ENCODE results near the gene PSMB7. TPM values are rescaled to one million over a fixed set of nuclear protein-coding genes. Genes with fewer than 3 reads are reported as not detected.

The PSMB7 gene
- total and polyA plus RNA-seq, 2 donors (not counting 1 experiment from before 2014, with no cell fraction given), result 69.5 to 73.1 TPM

DNA sequence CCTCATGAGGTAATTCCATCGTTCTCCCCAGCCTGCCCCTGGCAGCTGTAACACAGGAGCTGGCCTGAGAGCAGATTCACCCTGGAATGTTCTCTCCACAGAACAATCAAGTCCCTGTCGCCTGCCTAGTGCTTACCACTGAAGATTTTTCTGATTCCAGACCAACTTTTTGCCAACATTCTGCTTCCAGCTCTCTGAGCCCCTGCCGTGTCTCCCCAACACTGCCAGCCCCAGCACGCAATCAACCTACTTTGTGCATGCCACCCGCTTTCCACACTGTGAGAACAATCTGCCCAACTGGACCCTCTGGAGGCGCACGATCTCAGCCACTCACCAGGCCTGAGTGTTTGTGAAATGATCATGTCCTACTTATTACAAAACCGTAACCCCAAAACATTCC lies 62.6 kb downstream of the PSMB7 start:
- H3K4me3 Mint-ChIP-seq, result no peak overlapping the region
- no peaks in the 10 kb centered on the region for H3K4me1 Mint-ChIP-seq
- WGBS (ENCODE audit: insufficient coverage), result 97% methylated on average over 8 of the region's 8 CpGs
- TF ChIP-seq, protein P1, sequence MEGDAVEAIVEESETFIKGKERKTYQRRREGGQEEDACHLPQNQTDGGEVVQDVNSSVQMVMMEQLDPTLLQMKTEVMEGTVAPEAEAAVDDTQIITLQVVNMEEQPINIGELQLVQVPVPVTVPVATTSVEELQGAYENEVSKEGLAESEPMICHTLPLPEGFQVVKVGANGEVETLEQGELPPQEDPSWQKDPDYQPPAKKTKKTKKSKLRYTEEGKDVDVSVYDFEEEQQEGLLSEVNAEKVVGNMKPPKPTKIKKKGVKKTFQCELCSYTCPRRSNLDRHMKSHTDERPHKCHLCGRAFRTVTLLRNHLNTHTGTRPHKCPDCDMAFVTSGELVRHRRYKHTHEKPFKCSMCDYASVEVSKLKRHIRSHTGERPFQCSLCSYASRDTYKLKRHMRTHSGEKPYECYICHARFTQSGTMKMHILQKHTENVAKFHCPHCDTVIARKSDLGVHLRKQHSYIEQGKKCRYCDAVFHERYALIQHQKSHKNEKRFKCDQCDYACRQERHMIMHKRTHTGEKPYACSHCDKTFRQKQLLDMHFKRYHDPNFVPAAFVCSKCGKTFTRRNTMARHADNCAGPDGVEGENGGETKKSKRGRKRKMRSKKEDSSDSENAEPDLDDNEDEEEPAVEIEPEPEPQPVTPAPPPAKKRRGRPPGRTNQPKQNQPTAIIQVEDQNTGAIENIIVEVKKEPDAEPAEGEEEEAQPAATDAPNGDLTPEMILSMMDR (IDR thresholded peaks at IDR 0.05), result no peak
- TF ChIP-seq EZH2 (IDR thresholded peaks at IDR 0.05; ENCODE audit: borderline replicate concordance, insufficient read depth, low read depth, low read length, poor library complexity, severe bottlenecking), result no peak
- Histone ChIP-seq H3K79me2 (ENCODE audit: control insufficient read depth, insufficient read depth, low read length) (peaks cover 6% of the 10 kb centered on the region), H2AFZ (ENCODE audit: insufficient read depth, low read depth, low read length, poor library complexity, severe bottlenecking) (no peak overlapping the region), H3K9ac (ENCODE audit: low read length) (no peak overlapping the region), H4K20me1 (ENCODE audit: control insufficient read depth, insufficient read depth, low read length, poor library complexity, severe bottlenecking) (peaks cover 34% of the 10 kb centered on the region), H3K9me3 (ENCODE audit: control extremely low read depth in 1 of 3, control insufficient read depth in 2 of 3, insufficient read depth in 1 of 3, low read length in 2 of 3) (no peaks in the 10 kb centered on the region), H3K4me3 (ENCODE audit: control extremely low read depth in 1 of 5, extremely low read depth in 1 of 5, insufficient read depth in 1 of 5, low read depth in 2 of 5, low read length in 4 of 5) (no peak overlapping the region), H3K27ac (ENCODE audit: low read length in 2 of 2) (no peak overlapping the region), H3K4me2 (replicated peaks; ENCODE audit: low read depth, low read length, poor library complexity, severe bottlenecking) (no peak overlapping the region), H3K36me3 (replicated peaks in 1 of 2; ENCODE audit: control extremely low read depth in 1 of 2, control insufficient read depth in 1 of 2, extremely low read depth in 1 of 2, insufficient read depth in 2 of 2, low read length in 1 of 2) (peaks cover 0 to 92% of the 10 kb centered on the region in 2 experiments), H3K27me3 (replicated peaks in 1 of 4; ENCODE audit: control extremely low read depth in 1 of 4, control insufficient read depth in 3 of 4, insufficient read depth in 4 of 4, low read length in 3 of 4) (no peaks in the 10 kb centered on the region), H3K4me1 (ENCODE audit: control insufficient read depth in 2 of 2, insufficient read depth in 2 of 2, low read length in 2 of 2) (no peaks in the 10 kb centered on the region)
- no peaks in the 10 kb centered on the region for H3K27me3 Mint-ChIP-seq
- no peak overlapping the region for H3K27ac Mint-ChIP-seq
- CTCF ChIA-PET, result no interaction called here
- ATAC-seq (ENCODE audit: low read depth) (no peak), DNase-seq (no peak)
- POLR2A ChIA-PET, result no interaction called here
- intact Hi-C loops (cut with micrococcal nuclease), result no loop called here
- H3K9me3 Mint-ChIP-seq (ENCODE audit: insufficient read depth), result no peaks in the 10 kb centered on the region

DNA sequence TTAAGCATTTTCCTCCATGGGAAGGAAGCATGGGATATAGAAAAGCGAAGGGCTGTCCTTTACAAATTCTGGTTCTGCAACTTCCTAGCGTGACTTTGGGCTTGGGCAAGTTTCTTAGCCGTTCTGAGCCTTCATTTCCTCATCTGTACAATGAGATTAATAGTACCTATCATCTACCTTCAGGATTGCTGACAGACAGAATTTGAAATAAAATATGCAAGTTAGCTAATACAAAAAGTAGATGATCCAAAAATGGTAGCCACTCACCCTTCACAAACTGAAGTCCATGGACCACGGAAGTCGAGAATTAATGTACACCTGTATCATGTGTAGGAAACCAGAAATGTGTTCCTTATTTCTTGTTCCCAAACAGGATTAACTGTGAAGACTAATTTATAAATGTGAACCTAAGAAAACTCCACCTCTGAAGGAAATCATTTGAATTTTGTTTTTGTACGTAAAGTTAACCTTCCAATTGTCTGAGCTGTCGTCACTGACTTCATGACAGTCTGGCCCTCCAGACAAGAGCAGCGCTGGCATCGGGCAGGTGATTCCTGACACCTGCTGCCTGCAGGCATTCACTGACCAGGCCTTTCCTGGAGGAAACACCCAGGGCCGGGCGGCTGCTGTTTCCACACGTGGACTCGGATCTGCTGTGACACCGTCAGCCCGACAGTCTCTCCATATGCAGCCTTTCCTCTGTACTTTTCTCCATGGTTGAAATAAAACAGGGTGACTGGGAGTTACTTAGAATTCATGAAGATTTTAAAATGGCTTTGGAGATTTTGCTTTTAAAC lies 63.4 kb downstream of the PSMB7 start:
- Histone ChIP-seq H2AFZ (ENCODE audit: insufficient read depth, low read depth, low read length, poor library complexity, severe bottlenecking) (no peak overlapping the region), H3K4me3 (ENCODE audit: control extremely low read depth in 1 of 5, extremely low read depth in 1 of 5, insufficient read depth in 1 of 5, low read depth in 2 of 5, low read length in 4 of 5) (no peak overlapping the region), H3K27me3 (replicated peaks in 1 of 4; ENCODE audit: control extremely low read depth in 1 of 4, control insufficient read depth in 3 of 4, insufficient read depth in 4 of 4, low read length in 3 of 4) (no peaks in the 10 kb centered on the region), H3K9me3 (ENCODE audit: control extremely low read depth in 1 of 3, control insufficient read depth in 2 of 3, insufficient read depth in 1 of 3, low read length in 2 of 3) (no peaks in the 10 kb centered on the region), H3K9ac (ENCODE audit: low read length) (no peak overlapping the region), H3K79me2 (ENCODE audit: control insufficient read depth, insufficient read depth, low read length) (peaks cover 4% of the 10 kb centered on the region), H3K27ac (ENCODE audit: low read length in 2 of 2) (no peak overlapping the region), H3K36me3 (replicated peaks in 1 of 2; ENCODE audit: control extremely low read depth in 1 of 2, control insufficient read depth in 1 of 2, extremely low read depth in 1 of 2, insufficient read depth in 2 of 2, low read length in 1 of 2) (peaks cover 0 to 91% of the 10 kb centered on the region in 2 experiments), H4K20me1 (ENCODE audit: control insufficient read depth, insufficient read depth, low read length, poor library complexity, severe bottlenecking) (peaks cover 27% of the 10 kb centered on the region), H3K4me2 (replicated peaks; ENCODE audit: low read depth, low read length, poor library complexity, severe bottlenecking) (no peak overlapping the region), H3K4me1 (ENCODE audit: control insufficient read depth in 2 of 2, insufficient read depth in 2 of 2, low read length in 2 of 2) (no peaks in the 10 kb centered on the region)
- Mint-ChIP-seq H3K9me3 (ENCODE audit: insufficient read depth) (no peaks in the 10 kb centered on the region), H3K4me1 (no peaks in the 10 kb centered on the region), H3K4me3 (no peak overlapping the region), H3K27me3 (no peaks in the 10 kb centered on the region), H3K27ac (peak overlapping the region; percentile 26)
- no peak for ATAC-seq (ENCODE audit: low read depth)
- intact Hi-C loops (cut with micrococcal nuclease), result no loop called here
- no peak for DNase-seq
- WGBS (ENCODE audit: insufficient coverage), result 96% methylated on average over 8 of the region's 15 CpGs
- TF ChIP-seq EZH2 (IDR thresholded peaks at IDR 0.05; ENCODE audit: borderline replicate concordance, insufficient read depth, low read depth, low read length, poor library complexity, severe bottlenecking), result no peak
- TF ChIP-seq, protein P1 (IDR thresholded peaks at IDR 0.05), result no peak
- POLR2A ChIA-PET, result no interaction called here
- CTCF ChIA-PET, result no interaction called here

All from B cell (primary cell).